NCI-H1048 (cell line): ENCODE measurements around the gene FAM117B.
"Not testable (repeated sequence)": the region's sequence is repeated elsewhere in the genome, so short reads cannot be mapped to it uniquely, and the experiment has no call there.

Source experiments
- DNase-seq: peaks from one replicate; lab custom pipeline; 2025; lab: John Stamatoyannopoulos, UW

Gene FAM117B

DNA sequence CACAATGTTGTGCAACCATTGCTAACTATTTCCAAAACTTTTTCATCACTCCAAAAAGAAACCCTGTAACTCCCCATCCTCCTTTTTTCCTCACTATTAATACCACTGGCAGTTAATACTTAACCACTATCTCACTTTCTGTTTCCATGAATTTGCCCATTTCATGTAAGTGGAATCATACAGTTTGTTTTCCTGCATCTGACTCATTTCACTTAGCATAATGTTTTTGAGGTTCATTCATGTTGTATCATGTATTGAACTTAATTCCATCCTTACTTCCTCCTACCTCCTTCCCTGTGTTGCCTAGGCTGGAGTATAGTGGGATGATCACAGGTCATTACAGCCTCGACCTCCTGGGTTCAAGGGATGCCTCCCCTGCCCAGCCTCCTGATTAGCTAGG is 68.3 kb downstream of the FAM117B start:
- no peak for DNase-seq

DNA sequence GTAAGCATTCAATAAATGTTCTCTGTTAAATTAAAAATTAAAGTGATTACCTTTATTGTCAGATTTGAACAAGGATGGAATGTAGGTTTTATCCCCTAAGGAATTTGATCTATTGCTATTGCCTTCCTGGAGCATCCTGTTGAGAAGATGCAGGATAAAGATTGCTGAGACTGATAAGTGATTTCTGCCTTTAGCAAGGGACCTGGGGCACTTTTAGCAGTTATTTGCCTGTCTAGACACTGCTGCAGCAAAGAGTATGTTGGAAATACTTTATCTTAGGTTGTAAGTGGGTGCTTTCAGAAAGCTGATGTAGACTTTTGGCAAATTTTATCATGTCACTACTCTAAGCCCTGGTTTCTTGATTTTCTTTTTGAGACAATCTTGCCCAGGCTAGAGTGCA is 69.5 kb downstream of the FAM117B start:
- DNase-seq: no peak

DNA sequence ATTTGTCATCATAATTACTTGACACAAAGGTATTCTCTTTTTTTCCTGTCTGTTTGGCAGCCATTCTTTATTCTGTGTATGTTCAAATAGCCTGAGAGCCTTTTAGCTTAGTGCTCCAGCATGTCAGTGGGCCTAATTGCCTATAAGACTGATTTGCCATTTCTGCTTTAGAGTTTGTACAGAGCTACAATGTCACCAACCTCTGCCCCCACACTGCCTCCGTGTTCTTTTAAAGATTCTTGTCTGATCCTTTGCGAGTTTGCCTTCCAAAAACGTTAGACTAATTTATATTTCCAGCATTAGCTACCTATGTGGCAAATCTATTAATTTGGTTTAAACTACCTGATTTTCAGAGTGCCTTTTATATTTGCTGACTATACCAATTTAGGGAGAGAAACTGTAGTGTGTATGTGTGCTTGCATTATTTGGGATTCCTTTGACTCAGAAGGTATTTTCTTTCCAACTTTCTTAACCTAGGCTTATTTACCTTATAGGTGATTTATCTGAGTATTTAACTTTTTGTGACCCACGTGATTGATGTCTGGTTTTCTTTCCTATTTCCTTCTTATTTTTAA is 70.8 kb downstream of the FAM117B start:
- DNase-seq: no peak

DNA sequence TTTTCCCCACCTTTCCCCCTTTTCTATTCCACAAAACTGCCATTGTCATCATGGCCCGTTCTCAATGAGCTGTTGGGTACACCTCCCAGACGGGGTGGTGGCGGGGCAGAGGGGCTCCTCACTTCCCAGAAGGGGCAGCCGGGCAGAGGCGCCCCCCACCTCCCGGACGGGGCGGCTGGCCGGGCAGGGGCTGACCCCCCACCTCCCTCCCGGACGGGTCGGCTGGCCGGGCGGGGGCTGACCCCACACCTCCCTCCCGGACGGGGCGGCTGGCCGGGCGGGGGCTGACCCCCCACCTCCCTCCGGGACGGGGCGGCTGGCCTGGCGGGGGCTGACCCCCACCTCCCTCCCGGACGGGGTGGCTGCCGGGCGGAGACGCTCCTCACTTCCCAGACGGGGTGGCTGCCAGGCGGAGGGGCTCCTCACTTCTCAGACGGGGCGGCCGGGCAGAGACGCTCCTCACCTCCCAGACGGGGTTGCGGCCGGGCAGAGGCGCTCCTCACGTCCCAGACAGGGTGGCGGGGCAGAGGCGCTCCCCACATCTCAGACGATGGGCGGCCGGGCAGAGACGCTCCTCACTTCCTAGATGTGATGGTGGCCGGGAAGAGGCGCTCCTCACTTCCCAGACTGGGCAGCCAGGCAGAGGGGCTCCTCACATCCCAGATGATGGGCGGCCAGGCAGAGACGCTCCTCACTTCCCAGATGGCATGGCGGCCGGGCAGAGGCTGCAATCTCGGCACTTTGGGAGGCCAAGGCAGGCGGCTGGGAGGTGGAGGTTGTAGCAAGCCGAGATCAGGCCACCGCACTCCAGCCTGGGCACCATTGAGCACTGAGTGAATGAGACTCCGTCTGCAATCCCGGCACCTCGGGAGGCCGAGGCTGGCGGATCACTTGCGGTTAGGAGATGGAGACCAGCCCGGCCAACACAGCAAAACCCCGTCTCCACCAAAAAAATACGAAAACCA is 80.5 kb downstream of the FAM117B start:
- not testable (repeated sequence) for DNase-seq

DNA sequence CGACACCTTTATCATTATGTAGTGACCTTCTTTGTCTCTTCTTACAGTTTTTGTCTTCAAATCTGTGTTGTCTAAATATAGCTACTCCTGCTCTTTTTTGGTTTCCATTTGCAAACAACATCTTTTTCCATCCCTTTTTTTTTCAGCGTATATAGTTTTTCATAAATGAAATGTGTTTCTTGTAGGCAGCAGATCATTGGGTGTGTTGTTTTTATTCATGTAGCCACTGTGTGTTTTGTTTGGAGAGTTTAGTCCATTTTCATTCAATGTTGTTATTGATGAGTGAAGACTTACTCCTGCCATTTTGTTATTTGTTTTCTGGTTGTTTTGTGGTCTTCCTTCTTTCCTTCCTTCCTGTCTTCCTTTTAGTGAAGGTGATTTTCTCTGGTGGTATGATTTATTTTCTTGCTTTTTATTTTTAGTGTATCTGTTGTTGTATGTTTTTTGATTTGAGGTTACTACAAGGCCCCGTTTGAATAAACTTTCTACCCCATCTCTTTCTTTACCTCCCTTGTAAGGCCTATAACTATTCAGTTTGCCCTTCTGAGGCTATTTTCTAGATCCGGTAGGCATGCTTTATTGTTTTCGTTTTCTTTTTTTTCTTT is 81.4 kb downstream of the FAM117B start:
- DNase-seq: no peak

DNA sequence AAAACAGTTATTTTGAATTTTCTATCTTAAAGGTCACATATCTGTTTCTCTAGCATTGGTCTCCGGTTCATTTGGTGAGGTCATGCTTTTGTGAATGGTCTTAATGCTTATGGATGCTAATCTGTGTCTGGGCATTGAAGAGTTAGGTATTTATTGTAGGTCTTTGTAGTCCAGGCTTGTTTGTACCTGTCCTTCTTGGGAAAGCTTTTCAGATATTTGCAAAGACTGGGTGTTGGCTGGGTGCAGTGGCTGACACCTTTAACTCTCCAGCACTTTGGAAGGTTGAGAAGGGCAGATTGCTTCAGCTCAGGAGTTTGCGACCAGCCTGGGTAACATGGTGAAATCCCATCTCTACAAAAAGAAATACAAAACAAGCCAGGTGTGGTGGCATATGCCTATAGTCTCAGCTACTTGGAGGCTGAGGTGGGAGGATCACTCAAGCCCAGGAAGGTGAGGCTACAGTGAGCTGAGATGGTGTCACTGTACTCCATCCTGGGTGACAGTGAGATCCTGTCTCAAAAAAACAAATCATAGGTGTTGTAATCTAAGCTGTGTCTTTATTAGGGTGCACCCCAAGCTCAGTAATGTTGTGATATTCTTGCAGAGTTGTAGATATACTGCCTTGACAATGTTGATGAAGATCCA is 82.3 kb downstream of the FAM117B start:
- DNase-seq: no peak

DNA sequence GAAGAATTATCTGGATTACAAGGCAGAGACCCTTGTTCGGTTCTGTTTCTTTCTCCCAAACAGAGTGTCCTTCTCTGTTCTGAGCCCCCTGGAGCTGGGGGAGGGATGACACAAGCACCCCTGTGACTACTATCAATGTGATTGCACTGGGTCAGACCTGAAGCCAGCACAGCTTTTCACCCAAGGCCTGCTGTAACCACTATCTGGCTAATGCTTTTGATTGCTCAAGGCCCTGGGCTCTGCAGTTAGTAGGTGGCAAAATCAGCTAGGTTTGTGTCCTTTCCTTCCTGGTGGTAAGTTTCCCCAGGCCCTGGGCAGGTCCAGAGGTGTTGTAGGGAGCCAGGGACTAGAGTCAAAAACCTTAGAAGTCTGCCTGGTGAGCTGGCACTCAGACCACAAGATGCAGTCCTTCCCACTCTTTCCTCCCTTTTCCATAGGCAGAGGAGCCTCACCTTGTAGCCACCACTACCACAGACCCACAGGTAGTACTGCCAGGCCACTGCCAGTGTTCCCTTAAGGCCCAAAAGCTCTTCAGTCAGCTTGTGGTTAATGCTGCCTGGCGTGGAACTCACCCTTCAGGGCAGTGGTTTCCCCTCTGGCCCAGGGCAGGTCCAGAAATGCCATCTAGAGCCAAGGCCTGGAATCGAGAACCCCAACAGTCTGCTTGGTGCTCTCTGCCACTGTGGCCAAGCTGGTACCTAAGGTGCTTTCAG is 83.0 kb downstream of the FAM117B start:
- no peak for DNase-seq

DNA sequence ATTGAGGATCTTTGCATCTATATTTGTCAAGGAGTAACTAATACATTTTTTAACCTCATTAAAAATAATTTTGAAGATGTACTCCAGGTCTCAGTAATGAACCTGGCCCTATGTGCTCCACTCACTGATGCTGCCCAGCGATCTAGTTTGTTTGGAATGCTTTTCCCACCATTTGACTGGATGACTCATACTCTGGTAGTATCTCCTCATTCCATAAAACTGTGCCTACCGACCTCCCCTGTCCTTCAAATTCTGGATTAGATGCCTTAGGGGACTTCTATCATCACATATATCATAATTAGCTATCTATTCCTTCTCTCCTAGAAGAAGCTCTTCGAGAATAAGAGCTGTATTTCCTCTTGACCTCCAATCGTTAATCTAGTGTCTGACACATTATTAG is 83.8 kb downstream of the FAM117B start:
- no peak for DNase-seq

DNA sequence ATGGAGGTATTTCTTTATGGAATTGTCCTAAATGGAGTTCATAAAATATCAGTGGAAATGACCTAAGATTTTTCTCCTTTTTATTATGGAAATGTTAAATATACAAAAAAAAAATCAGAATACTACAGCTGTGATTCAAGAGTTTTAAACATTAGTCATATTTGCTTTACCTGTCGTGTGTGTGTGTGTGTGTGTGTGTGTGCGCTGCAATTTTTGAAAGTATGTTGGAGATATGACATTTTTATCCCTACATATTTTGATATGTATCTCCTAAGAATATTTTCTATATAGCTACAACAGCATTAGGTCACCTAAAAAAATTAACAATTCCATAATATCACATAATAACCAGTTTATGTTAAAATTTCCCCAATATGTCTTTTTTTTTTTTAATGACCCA is 85.5 kb downstream of the FAM117B start:
- DNase-seq: no peak

DNA sequence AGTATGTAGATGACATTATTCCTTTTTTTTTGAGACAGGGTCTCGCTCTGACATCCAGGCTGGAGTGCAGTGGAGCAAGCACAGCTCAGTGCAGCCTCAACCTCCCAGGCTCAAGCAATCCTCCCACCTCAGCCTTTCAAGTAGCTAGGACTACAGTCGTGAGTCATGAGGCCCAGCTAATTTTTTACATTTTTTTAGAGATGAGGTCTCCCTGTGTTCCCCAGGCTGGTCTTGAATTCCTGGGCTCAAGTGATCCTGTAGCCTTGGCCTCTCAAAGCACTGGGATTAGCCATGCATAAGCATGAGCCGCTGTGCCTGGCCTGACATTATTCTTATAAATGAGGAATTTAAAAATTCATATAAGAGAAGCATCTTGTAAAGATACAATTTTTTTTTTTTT is 86.9 kb downstream of the FAM117B start:
- DNase-seq: no peak

DNA sequence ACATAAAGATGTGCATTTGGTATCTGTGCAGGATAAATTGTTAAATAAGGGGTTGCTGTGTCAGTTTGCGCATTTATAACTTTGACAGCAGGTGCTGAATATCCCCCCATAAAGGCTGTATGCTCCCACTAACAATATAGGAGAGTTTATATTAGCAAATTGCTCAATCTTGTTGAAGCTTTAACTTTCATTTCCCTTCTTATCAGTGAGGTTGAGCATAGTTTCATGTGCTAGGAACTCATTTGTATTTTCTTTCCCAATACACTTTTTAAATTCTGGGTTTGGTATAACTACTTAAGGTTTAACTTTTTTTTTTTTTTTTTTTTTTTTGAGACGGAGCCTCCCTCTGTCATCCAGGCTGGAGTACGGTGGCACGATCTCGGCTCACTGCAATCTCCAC is 89.0 kb downstream of the FAM117B start:
- DNase-seq: no peak

DNA sequence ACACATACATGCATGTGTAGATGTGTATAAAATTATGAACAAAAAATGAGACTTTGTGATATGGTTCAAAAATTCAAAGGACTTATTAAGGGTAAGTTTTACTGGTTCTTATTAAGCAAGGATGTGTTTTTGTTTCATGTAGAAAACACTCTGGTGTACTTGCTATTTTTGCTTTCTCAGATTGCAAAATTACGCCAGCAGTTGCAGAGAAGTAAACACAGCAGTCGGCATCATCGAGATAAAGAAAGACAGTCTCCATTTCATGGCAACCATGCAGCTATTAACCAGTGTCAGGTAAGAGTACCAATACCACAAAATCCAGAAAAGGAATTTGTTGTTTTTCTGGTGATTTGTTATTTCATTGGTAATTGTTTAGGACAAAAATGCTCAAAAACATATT is 91.3 kb downstream of the FAM117B start:
- DNase-seq: no peak

DNA sequence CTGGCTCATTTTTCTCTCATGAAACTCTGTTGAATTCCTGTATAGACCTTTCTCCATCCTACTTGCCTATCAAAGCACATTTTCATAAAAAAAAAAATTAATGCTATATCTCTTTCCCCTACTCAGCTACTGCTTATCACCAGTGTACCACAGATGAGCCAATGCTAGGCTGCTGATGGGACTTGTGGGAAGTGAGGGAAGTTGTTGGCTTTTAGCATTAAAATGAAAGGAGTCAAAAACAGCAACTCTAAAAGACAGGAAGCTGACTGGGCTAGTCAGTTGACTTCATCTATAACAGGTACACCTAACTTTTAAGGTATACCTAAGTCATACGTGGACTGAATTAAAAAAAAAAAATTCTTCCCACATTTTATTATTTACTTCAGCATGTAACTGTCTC is 102.1 kb downstream of the FAM117B start:
- DNase-seq: no peak

DNA sequence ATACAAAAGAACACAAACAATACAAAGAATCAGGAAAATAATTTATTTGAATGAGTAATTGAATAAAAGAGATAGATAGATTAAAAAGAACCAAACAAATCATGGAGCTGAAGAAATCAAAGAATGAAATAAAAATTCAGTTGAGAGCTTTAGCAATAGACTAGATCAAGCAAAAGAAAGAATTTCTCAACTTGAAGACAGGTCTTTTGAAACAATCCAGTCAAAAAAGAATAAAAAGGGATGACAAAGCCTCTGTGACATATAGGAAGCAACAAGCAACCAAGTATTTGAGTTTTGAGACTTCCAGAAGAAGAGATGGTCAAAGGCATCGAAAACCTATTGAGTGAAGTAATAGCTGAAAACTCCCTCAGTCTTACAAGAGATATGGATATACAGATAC is 108.8 kb downstream of the FAM117B start:
- DNase-seq: no peak

DNA sequence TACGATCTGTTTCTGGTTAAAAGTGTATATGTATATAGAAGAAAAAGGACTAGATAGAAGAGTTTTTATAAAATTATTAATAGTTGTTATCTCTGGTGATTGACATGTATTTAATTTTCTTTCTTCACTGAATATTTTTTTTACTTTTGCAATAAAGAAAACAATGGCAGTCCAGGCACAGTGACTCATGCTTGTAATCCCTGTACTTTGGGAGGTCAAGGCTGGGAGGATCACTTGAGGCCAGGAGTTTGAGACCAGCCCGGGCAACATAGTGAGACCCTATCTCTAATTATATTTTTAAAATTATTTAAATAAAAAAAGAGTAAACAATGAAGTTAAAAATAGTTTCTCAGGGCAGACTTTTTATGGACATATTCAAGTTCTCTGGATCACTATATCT is 114.7 kb downstream of the FAM117B start:
- no peak for DNase-seq

DNA sequence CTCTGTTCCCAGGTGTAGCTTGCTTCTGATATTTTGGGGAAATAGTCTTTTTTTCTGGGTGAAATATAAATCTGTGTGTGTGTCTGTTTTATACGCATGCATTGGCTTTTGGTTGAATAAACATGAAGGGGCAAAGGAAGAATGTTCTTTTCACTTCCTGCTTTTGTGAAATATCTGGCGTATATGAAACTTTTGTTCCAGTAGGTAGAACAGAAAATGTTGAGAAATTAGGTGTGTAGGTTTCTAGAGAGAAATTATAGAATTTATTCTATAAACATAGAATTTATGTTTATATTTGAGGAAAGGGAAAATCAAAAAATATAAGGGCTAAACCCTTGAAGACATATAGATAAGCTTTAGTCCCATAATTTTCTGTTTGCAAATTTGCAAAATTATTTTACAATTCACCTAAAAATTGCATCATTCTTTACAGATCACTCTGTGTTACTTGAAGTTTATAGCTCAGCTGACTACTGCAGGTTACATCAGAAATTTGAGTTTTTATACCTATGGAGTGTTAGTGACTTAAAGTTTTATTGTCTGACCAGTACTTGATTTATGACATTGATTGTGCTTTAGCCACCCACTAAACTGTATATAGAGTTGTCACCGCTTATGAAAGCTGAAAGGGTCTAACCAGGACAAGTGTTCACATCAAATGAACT is 116.1 kb downstream of the FAM117B start:
- no peak for DNase-seq

DNA sequence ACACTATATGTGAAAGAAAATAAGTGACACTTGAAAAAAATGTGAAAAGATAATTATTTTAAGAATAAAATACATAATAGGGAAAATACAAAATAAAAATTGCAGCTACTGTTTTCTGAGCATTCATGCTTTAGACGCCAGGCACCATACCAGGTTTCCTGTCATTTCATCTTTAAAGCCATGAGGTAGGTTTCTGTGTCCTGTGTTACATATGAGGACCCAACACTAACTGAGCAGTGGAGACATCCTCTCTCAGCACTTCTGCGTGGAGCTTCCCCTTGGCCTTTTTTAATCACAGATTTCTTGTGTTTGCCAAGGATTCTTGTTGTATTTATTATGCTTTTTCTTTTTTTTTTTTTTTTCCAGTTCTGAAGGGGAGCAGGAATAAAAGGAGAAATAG is 117.3 kb downstream of the FAM117B start:
- DNase-seq: no peak

DNA sequence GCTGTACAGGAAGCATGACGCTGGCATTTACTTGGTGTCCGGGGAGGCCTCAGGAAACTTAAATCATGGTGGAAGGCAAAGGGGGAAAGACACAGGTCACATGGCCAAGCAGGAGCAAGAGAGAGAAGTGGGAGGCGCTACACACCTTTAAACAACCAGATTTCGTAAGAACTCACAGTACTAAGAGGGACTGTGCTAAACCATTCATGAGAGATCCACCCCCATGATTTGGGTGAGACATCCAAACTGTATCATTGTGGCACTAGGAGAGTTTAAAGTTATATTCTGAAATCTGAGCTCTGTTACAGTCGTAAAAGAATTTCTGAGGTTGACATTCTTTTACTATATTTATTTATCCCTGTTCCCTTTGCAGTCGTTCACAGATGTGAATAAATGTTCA is 120.2 kb downstream of the FAM117B start:
- no peak for DNase-seq

DNA sequence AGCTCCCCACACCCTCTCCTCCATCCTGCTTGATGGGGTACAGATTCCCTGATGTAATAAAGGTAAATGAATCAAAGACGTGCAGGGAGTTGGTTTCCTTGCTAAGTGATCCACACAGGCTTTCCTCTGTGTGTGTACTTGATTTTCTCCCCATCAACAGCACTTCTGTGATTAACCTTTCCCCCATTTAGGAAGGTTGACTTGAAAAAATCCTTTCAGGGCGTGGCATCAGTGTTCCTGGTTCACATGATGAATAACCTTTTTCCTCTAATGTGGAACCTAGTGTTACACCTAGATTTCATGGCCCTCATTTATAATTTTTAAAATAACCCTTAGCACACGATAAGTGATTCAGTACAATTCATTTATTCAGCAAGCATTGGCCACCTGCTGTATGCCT is 121.8 kb downstream of the FAM117B start:
- DNase-seq: no peak

DNA sequence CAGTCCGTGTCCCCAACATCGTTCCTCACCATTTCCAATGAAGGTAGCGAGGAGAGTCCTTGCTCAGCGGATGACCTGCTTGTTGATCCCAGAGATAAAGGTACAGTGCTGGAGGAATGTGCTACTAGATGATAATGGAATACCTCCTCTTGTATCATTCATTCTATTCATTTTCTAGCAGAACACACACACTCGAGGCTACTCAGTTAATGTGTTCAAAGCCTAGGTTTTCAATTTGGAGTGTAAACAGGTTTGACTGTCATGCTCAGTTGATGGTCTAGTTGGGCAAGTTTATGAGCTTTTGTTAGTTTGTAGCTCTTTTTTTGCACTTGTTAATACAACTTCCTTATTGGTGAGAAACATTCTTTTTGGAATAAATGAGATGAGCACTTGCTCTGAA is 122.6 kb downstream of the FAM117B start:
- no peak for DNase-seq

DNA sequence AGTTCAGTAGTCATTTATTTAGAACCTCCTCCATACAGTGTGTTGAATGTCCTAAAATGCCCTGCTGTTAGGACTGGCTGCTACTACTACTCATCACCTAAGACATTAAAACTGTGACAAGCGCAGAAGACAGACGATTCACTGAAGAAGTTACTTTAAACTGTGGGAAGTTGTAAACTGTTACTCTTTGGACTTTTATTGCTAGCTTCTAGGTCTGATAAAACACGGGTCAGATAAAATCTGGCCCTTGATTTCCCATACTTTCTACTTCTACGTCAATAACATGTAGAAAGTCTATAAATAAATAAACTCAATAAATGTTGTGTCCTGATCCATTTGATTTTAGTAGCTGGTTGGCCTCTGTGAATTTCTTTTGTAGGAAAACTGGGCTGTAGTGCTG is 123.4 kb downstream of the FAM117B start:
- DNase-seq: no peak

DNA sequence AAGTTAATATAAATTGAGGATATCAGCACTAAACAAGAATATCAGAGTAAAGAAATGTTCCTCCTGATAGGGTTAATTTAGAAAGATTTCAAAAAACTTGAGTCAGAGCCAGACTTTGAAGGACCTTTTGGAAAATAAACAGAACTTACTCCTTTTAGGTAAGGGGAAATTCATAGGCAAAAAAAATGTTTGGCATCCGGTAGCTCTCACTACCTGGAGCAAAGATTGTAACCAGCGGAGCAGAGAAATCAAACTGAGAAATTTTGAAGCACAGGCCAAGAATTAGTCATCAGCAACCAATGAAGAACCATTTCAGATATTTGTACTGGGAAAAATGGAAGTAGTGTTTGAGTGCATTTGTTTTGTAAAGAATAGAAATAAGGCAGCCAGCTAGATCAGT is 123.8 kb downstream of the FAM117B start:
- DNase-seq: no peak
